Body of pancreas (tissue), 4 donors: ENCODE measurements around the gene VPS41. TPM values are rescaled to one million over a fixed set of nuclear protein-coding genes. Genes with fewer than 3 reads are reported as not detected.

ENCODE experiments used
- ATAC-seq: fragments of 150-250 bp; one replicate; pipeline ENCODE4 v1.9.1; 2016
- DNase-seq, 4 donors: peaks; one replicate each; pipeline ENCODE4 v3.0.0-alpha.2; 2019
- H3K27ac ChIP-seq, 4 donors: fragments of 200-600 bp; sonication (generic); 1 replicate in 3 of 4; 2 replicates in 1 of 4; pipeline versions ENCODE4 v1.5.1 to v1.6.1; 2016 to 2019; ENCODE audit warnings: mild to moderate bottlenecking in 1 of 4, mixed read lengths in 1 of 4, moderate library complexity in 1 of 4
- H3K27me3 ChIP-seq, 2 donors: fragments of 200-600 bp; sonication (generic); one replicate each; pipeline ENCODE4 v1.6.0; 2016; ENCODE audit warnings: mild to moderate bottlenecking in 1 of 2
- H3K36me3 ChIP-seq, 2 donors: fragments of 200-600 bp; sonication (generic); replicated peaks in 1 of 2; 2 replicates each; pipeline ENCODE4 v1.5.1; 2016; ENCODE audit warnings: low read depth in 2 of 2; ENCODE audit not compliant: insufficient read depth in 1 of 2
- H3K4me1 ChIP-seq: fragments of 200-600 bp; sonication (generic); one replicate; pipeline ENCODE4 v1.6.0; 2016
- H3K4me3 ChIP-seq, 2 donors: fragments of 200-600 bp; sonication (generic); 1 replicate in 1 of 2; 2 replicates in 1 of 2; pipeline ENCODE4 v1.5.1; 2016 to 2019
- H3K9me3 ChIP-seq, 3 donors: fragments of 200-600 bp; sonication (generic); 1 replicate in 2 of 3; 2 replicates in 1 of 3; pipeline ENCODE4 v1.5.1; 2016
- POLR2A ChIP-seq, 3 donors: fragments of 450-650 bp; IDR thresholded peaks; one replicate each; pipeline ENCODE4 v1.6.1; 2016; ENCODE audit warnings: antibody characterized with exemption in 3 of 3, mild to moderate bottlenecking in 2 of 3
- WGBS, 2 donors: methylation state at CpG; one replicate each; pipeline ENCODE4 v1.1.5; 2017; 5-methylcytosine and 5-hydroxymethylcytosine counted together
- intact Hi-C: fragments of 100-400 bp; cut with DNase I; formaldehyde crosslinking; loops from one replicate; pipeline ENCODE4 v1.15.1; 2023
- total RNA-seq, 2 donors: library from RNA; depleted of rRNA; stranded (reverse); fragments of >200 nt; gene quantifications; one replicate each; pipeline ENCODE4 v1.1.0, GENCODE V29; 2016
- TF ChIP-seq, protein P1 (sequence below), 7 experiments: fragments of 450-650 bp in 4 of 7; fragments of 200-600 bp in 3 of 7; sonication (generic) in 3 of 7; IDR thresholded peaks; one replicate each; pipeline ENCODE4 v1.5.1; 2016 to 2019; ENCODE audit warnings: antibody characterized with exemption in 7 of 7

Gene VPS41
- total RNA-seq, 2 donors from 2014 or later, result 18.1 to 53.2 TPM

DNA sequence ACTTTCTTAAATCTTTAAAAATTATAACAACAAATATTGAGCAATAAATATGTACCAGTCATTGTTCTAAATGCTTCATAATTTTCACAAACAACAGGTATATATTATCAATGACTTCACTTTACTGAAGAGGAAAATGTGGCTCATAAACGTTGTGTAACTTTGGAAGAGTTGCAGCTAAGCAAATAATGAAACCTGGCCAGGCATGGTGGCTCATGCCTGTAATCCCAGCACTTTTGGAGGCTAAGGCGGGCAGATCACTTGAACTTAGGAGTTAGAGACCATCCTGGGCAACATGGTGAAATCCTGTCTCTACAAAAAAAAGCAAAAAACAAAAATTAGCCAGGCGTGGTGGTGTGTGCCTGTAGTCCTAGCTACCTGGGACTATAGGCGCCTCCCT, 205.9 kb downstream of the VPS41 start:
- H3K36me3 ChIP-seq, result no peaks in the 10 kb centered on the region
- intact Hi-C loops, result no loop called here
- peaks cover 0 to 8% (median 0%) of the 10 kb centered on the region in 3 donors for H3K9me3 ChIP-seq
- 53 to 60% methylated on average over 4 of the region's 4 CpGs for WGBS, 2 donors
- no peaks in the 10 kb centered on the region for H3K27me3 ChIP-seq
- H3K4me1 ChIP-seq, result no peaks in the 10 kb centered on the region
- TF ChIP-seq POLR2A (IDR thresholded peaks at IDR 0.05), result no peak
- TF ChIP-seq, protein P1, sequence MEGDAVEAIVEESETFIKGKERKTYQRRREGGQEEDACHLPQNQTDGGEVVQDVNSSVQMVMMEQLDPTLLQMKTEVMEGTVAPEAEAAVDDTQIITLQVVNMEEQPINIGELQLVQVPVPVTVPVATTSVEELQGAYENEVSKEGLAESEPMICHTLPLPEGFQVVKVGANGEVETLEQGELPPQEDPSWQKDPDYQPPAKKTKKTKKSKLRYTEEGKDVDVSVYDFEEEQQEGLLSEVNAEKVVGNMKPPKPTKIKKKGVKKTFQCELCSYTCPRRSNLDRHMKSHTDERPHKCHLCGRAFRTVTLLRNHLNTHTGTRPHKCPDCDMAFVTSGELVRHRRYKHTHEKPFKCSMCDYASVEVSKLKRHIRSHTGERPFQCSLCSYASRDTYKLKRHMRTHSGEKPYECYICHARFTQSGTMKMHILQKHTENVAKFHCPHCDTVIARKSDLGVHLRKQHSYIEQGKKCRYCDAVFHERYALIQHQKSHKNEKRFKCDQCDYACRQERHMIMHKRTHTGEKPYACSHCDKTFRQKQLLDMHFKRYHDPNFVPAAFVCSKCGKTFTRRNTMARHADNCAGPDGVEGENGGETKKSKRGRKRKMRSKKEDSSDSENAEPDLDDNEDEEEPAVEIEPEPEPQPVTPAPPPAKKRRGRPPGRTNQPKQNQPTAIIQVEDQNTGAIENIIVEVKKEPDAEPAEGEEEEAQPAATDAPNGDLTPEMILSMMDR (IDR thresholded peaks at IDR 0.05), result no peak
- ATAC-seq (no peak), DNase-seq (no peak)
- H3K4me3 ChIP-seq, result no peak overlapping the region
- H3K27ac ChIP-seq, result no peak overlapping the region

DNA sequence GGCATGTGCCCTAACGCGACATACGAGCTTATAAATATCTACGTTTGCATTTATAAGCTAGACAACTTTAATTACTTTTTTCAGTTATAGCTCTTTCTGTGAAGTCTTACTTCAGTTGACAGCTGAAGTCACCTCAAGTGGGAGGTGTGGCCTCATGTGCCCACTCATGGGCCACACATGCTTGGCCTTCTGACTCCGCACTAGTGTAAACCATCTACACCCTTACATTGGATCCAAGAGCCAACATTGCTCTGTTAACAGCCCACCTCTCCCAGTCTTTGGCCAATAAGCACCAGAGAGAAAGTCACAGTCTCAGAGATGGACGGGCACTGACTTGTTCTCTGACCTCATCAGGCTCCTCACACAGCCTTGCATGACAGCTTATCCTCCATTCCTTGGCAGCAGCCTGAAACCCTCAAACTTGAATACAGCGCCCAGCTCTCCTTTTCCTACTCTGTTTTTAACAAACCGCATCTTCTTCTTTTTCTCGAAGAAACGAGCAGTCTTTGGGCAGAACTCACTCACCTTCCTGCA, 206.9 kb downstream of the VPS41 start:
- Histone ChIP-seq H3K27me3 (no peaks in the 10 kb centered on the region), H3K9me3 (no peaks in the 10 kb centered on the region), H3K36me3 (no peaks in the 10 kb centered on the region), H3K27ac (no peak overlapping the region), H3K4me3 (no peak overlapping the region), H3K4me1 (no peaks in the 10 kb centered on the region)
- TF ChIP-seq, protein P1 (IDR thresholded peaks at IDR 0.05), result no peak
- TF ChIP-seq POLR2A (IDR thresholded peaks at IDR 0.05), result no peak
- ATAC-seq (no peak), DNase-seq (no peak)
- 77 to 84% methylated on average over 10 of the region's 10 CpGs for WGBS, 2 donors
- intact Hi-C loops, result no loop called here

DNA sequence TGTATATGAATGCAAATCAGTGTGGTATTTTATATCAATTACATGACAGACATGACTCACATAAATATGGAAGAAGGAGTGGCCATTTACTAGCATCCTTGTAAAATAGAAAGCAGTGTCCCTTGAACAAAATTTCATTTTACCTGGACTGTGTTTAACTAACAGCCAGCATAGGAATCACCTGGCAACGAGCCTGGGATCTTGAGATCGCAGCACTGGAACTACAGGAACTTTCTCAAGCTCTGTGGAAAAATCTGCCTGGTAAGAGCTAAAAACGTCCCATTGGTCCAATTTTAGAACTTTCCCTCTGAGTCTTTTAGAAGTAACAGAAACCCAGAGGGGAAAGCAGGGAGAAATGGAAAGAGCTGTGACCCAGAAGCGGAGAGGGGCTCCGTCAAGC, 208.9 kb downstream of the VPS41 start:
- Histone ChIP-seq H3K36me3 (no peaks in the 10 kb centered on the region), H3K27me3 (no peaks in the 10 kb centered on the region), H3K4me1 (no peaks in the 10 kb centered on the region), H3K27ac (no peak overlapping the region), H3K9me3 (no peaks in the 10 kb centered on the region), H3K4me3 (no peak overlapping the region)
- no peak for DNase-seq
- intact Hi-C loops, result no loop called here
- TF ChIP-seq, protein P1 (IDR thresholded peaks at IDR 0.05), result no peak
- TF ChIP-seq POLR2A (IDR thresholded peaks at IDR 0.05), result no peak
- WGBS, 2 donors, result 58 to 65% methylated on average over 5 of the region's 5 CpGs
- ATAC-seq, result no peak

DNA sequence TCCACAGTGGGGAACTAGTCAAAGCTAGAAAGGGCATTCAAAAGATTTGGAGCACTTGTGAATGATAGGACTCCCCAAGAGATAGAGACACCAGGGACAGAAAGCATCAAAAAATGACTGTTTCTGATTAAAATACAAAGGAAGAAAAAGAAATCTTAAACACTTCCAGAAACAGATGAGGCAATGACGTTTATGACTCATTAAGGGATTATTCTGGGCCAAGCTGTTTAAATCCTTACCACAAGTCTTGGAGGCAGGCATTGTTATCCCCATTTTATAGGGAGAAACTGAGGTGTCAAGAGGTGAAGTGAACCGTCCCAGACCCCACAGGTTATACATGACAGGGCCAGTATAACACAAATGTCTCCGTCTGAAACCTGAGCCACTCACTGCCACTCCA, 209.5 kb downstream of the VPS41 start:
- TF ChIP-seq POLR2A (IDR thresholded peaks at IDR 0.05), result no peak
- TF ChIP-seq, protein P1 (IDR thresholded peaks at IDR 0.05), result no peak
- Histone ChIP-seq H3K27ac (no peak overlapping the region), H3K27me3 (no peaks in the 10 kb centered on the region), H3K9me3 (no peaks in the 10 kb centered on the region), H3K4me1 (no peaks in the 10 kb centered on the region), H3K36me3 (no peaks in the 10 kb centered on the region), H3K4me3 (no peak overlapping the region)
- WGBS, 2 donors, result 48 to 53% methylated on average over 3 of the region's 3 CpGs
- ATAC-seq (no peak), DNase-seq (no peak)
- intact Hi-C loops, result no loop called here

DNA sequence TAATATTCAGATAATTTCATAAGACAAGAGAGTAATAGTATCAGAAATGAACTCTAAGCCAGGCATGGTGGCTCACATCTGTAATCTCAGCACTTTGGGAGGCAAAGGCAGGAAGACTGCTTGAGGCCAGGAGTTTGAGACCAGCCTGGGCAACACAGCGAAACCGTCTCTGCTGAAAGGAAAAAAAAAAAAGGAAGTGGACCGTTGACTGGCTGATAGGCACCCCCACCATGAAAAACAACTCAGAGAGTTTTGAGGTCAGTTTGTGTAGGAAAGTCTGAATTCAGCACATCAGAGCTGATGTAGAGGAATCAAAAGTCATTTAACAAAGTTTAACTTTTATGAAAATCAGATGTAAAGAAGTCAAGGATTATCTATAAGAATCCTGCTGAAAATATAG, 214.7 kb downstream of the VPS41 start:
- Histone ChIP-seq H3K4me1 (no peaks in the 10 kb centered on the region), H3K9me3 (peaks cover 0 to 4% (median 0%) of the 10 kb centered on the region in 3 donors), H3K36me3 (no peaks in the 10 kb centered on the region), H3K27ac (no peak overlapping the region), H3K27me3 (no peaks in the 10 kb centered on the region), H3K4me3 (no peak overlapping the region)
- DNase-seq, result no peak
- WGBS, 2 donors, result 42 to 71% methylated on average over 3 of the region's 3 CpGs
- ATAC-seq, result no peak
- intact Hi-C loops, result no loop called here
- TF ChIP-seq, protein P1 (IDR thresholded peaks at IDR 0.05), result no peak
- no peak for TF ChIP-seq POLR2A (IDR thresholded peaks at IDR 0.05)
